SK-N-SH (cell line): Measurements from ENCODE around the gene INTS11. TPM values are rescaled to one million over a fixed set of nuclear protein-coding genes. Genes with fewer than 3 reads are reported as not detected.

Experiments
- CTCF ChIA-PET: fragments of 300-600, 350-600 bp; formaldehyde crosslinking; extraction: SDS; loops from one replicate; lab custom pipeline; 2021; lab: Yijun Ruan, JAX
- POLR2A ChIA-PET: fragments of 350-600 bp; sonication (Branson Sonifier 250); formaldehyde crosslinking; extraction: SDS; loops from one replicate; lab custom pipeline; 2020; ENCODE audit warnings: antibody characterized with exemption, inconsistent platforms; lab: Yijun Ruan, JAX
- DNase-seq: peaks from one replicate; pipeline ENCODE4 v3.0.0; 2012
- H2AFZ ChIP-seq: fragments of 200-600 bp; sonication (generic); 2 replicates; pipeline ENCODE4 v1.8.1; 2016; ENCODE audit warnings: antibody characterized with exemption, mild to moderate bottlenecking, low read depth
- H3F3A ChIP-seq: fragments of 200-600 bp; sonication (generic); replicated peaks from 2 replicates; pipeline ENCODE3; 2016; ENCODE audit warnings: antibody characterized with exemption, mild to moderate bottlenecking; ENCODE audit not compliant: insufficient read depth
- H3K27ac ChIP-seq, 2 experiments: fragments of 200-500 bp in 1 of 2; fragments of 200-600 bp in 1 of 2; sonication (Bioruptor generic) in 1 of 2; sonication (generic), shearing (Covaris generic) in 1 of 2; 2 replicates each; pipeline versions ENCODE4 v1.5.1 to v1.6.1; 2014 to 2016; ENCODE audit warnings: low read depth in 2 of 2, inconsistent platforms in 1 of 2, low read length in 1 of 2, mild to moderate bottlenecking in 1 of 2, mixed read lengths in 1 of 2
- H3K27me3 ChIP-seq: fragments of 200-600 bp; sonication (generic), shearing (Covaris generic); 2 replicates; pipeline ENCODE4 v1.6.1; 2016; ENCODE audit warnings: mixed run types; ENCODE audit not compliant: insufficient read depth
- H3K36me3 ChIP-seq, 2 experiments: fragments of 200-500 bp in 1 of 2; fragments of 200-600 bp in 1 of 2; sonication (Bioruptor generic) in 1 of 2; sonication (generic) in 1 of 2; replicated peaks in 1 of 2; 2 replicates each; pipeline versions ENCODE3 to v1.5.1; 2014 to 2016; ENCODE audit warnings: low read length in 1 of 2, mild to moderate bottlenecking in 1 of 2; ENCODE audit not compliant: insufficient read depth in 2 of 2, control insufficient read depth in 1 of 2
- H3K4me1 ChIP-seq, 2 experiments: fragments of 200-500 bp in 1 of 2; fragments of 200-600 bp in 1 of 2; sonication (Bioruptor generic) in 1 of 2; sonication (generic), shearing (Covaris generic) in 1 of 2; 2 replicates each; pipeline versions ENCODE4 v1.5.1 to v1.6.1; 2014 to 2016; ENCODE audit warnings: low read depth in 1 of 2, low read length in 1 of 2, mixed run types in 1 of 2; ENCODE audit not compliant: insufficient read depth in 2 of 2, control insufficient read depth in 1 of 2
- H3K4me2 ChIP-seq: fragments of 200-600 bp; sonication (generic), shearing (Covaris generic); 2 replicates; pipeline ENCODE4 v1.6.1; 2017; ENCODE audit warnings: mixed run types
- H3K4me3 ChIP-seq, 2 experiments: fragments of 200-500 bp in 1 of 2; fragments of 200-600 bp in 1 of 2; sonication (Bioruptor generic) in 1 of 2; sonication (generic), shearing (Covaris generic) in 1 of 2; 2 replicates each; pipeline versions ENCODE4 v1.5.1 to v1.8.1; 2014 to 2016; ENCODE audit warnings: low read depth in 2 of 2, inconsistent platforms in 1 of 2, low read length in 1 of 2, mild to moderate bottlenecking in 1 of 2, mixed read lengths in 1 of 2, moderate library complexity in 1 of 2
- H3K79me2 ChIP-seq: fragments of 200-600 bp; sonication (generic); 2 replicates; pipeline ENCODE4 v1.8.1; 2017; ENCODE audit warnings: mild to moderate bottlenecking; ENCODE audit not compliant: insufficient read depth
- H3K9ac ChIP-seq: fragments of 200-600 bp; sonication (generic); 2 replicates; pipeline ENCODE4 v1.6.1; 2017; ENCODE audit warnings: mixed run types
- H3K9me2 ChIP-seq: fragments of 200-600 bp; sonication (generic); 2 replicates; pipeline ENCODE4 v1.6.1; 2017; ENCODE audit warnings: mixed run types
- H3K9me3 ChIP-seq: fragments of 200-600 bp; sonication (generic); 2 replicates; pipeline ENCODE4 v1.6.1; 2017; ENCODE audit warnings: mixed run types, mild to moderate bottlenecking, moderate library complexity
- H4K20me1 ChIP-seq: fragments of 200-600 bp; sonication (generic); 2 replicates; pipeline ENCODE4 v1.6.1; 2017; ENCODE audit warnings: mild to moderate bottlenecking, mixed run types; ENCODE audit not compliant: insufficient read depth
- CHD2 ChIP-seq: fragments of 150-350 bp; IDR thresholded peaks from 2 replicates; pipeline ENCODE4 v1.6.1; 2018; ENCODE audit warnings: low read length; ENCODE audit not compliant: partially characterized antibody
- CTCF ChIP-seq: fragments of 200-600 bp; sonication (generic); IDR thresholded peaks from 2 replicates; pipeline ENCODE4 v1.6.1; 2017; ENCODE audit warnings: antibody characterized with exemption, mild to moderate bottlenecking, moderate library complexity
- EP300 ChIP-seq, 2 experiments: IDR thresholded peaks; 2 replicates each; pipeline versions ENCODE4 v1.4.0 to v1.6.1; 2012; ENCODE audit warnings: borderline replicate concordance in 1 of 2, low read depth in 1 of 2, low read length in 1 of 2
- EZH2phosphoT487 ChIP-seq: fragments of 200-600 bp; sonication (generic); IDR thresholded peaks from 2 replicates; pipeline ENCODE4 v1.6.1; 2017; ENCODE audit warnings: low read depth, mixed run types, mild to moderate bottlenecking, antibody characterized with exemption, moderate library complexity, borderline replicate concordance
- FOXJ3 ChIP-seq: sonication (generic); formaldehyde crosslinking; IDR thresholded peaks from 2 replicates; pipeline ENCODE4 v1.5.1; 2020; ENCODE audit warnings: mild to moderate bottlenecking, missing genetic modification reagents
- FOXM1 ChIP-seq: IDR thresholded peaks from 2 replicates; pipeline ENCODE4 v1.4.0; 2012; ENCODE audit warnings: low read depth, mild to moderate bottlenecking
- JUND ChIP-seq: IDR thresholded peaks from 2 replicates; pipeline ENCODE4 v1.4.0; 2012
- MXI1 ChIP-seq: IDR thresholded peaks from 2 replicates; pipeline ENCODE4 v1.6.1; 2012; ENCODE audit warnings: mild to moderate bottlenecking, low read depth, low read length, improper control_type of control experiment
- NRF1 ChIP-seq: IDR thresholded peaks from 2 replicates; pipeline ENCODE4 v1.6.1; 2012; ENCODE audit warnings: low read depth, mild to moderate bottlenecking, low read length
- POLR2AphosphoS5 ChIP-seq: IDR thresholded peaks from 2 replicates; pipeline ENCODE4 v1.6.1; 2012; ENCODE audit warnings: low read depth, low read length
- RAD21 ChIP-seq: IDR thresholded peaks from 2 replicates; pipeline ENCODE4 v1.6.1; 2012; ENCODE audit warnings: mild to moderate bottlenecking, low read length
- RCOR1 ChIP-seq: fragments of 150-350 bp; IDR thresholded peaks from 2 replicates; pipeline ENCODE4 v1.6.1; 2017; ENCODE audit warnings: antibody characterized with exemption, low read length
- RFX5 ChIP-seq: IDR thresholded peaks from 2 replicates; pipeline ENCODE4 v1.6.1; 2012; ENCODE audit warnings: mild to moderate bottlenecking, improper control_type of control experiment, low read length
- RXRA ChIP-seq: IDR thresholded peaks from 2 replicates; pipeline ENCODE4 v1.4.0; 2012; ENCODE audit warnings: low read depth, mild to moderate bottlenecking, borderline replicate concordance
- SIN3A ChIP-seq: IDR thresholded peaks from 2 replicates; pipeline ENCODE4 v1.6.1; 2012; ENCODE audit warnings: low read depth, mild to moderate bottlenecking, low read length, moderate library complexity, borderline replicate concordance
- TCF12 ChIP-seq: IDR thresholded peaks from 2 replicates; pipeline ENCODE4 v1.4.0; 2012
- USF2 ChIP-seq: fragments of 150-350 bp; IDR thresholded peaks from 2 replicates; pipeline ENCODE4 v1.6.1; 2017; ENCODE audit warnings: antibody characterized with exemption, low read length, low read depth, borderline replicate concordance
- WGBS: methylation state at CpG from one replicate; pipeline ENCODE4 v1.1.6; 2017; ENCODE audit warnings: low lambda C conversion rate; 5-methylcytosine and 5-hydroxymethylcytosine counted together
- polyA plus RNA-seq, 3 experiments: library from polyadenylated mRNA; depleted of rRNA; stranded (reverse); fragments of >200 nt; gene quantifications; 2 replicates each; pipeline ENCODE4 v1.2.3, GENCODE V29; 2012

INTS11 gene
- polyA plus RNA-seq, 1 of the 3 experiments (the other 2 are of a cell fraction), result 137 TPM

- no peak for TF ChIP-seq RFX5
Observed at GRCh38 chr1:1307261-1307922, 17.1 kb downstream of the INTS11 start (continued).

DNA sequence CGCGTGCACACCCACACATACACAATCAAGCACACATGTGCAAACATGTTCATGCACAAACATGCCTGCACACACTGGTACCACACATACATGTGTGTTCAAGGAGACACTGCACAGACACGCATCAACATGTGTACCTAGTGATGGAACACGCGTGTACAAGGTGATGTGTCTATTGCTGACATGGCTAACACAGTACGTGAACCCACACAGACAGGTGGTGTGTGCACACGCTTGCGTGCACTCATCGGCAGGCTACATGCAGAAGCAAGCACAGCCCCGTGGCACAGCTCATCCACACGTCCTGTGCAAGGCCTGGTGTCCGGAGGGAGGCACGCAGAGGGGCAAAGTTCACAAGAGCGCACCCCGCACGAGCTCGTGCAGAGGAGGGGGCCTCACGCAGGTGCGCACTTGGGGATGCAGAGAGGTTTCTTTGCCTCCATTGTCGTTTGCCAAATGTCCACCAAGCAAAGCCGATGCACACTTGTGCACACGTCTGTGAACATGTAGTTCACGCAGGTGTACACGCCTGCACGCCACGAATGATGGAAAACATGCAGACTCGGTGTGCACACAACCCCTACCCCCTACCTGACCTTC, 17.7 kb downstream of the INTS11 start:
- Histone ChIP-seq H2AFZ (no peak overlapping the region), H3K36me3 (peaks cover 0 to 18% of the 10 kb centered on the region in 2 experiments), H3K9me2 (no peaks in the 10 kb centered on the region), H3K27ac (peak overlapping the region in 1 of 2 experiments; percentile 97; a peak in 2 of 4 replicates), H3K79me2 (peaks cover 32% of the 10 kb centered on the region), H3K9me3 (no peaks in the 10 kb centered on the region), H4K20me1 (peaks cover 11% of the 10 kb centered on the region; the same call in 1 of the 2 replicates), H3F3A (no peaks in the 10 kb centered on the region), H3K9ac (peak overlapping the region; percentile 68; the same call in 1 of the 2 replicates), H3K27me3 (no peaks in the 10 kb centered on the region), H3K4me3 (peak overlapping the region; percentile 73 to 91), H3K4me1 (peaks cover 13 to 50% of the 10 kb centered on the region in 2 experiments; a peak in 2 of 4 replicates), H3K4me2 (peak overlapping the region; percentile 95)
- ChIA-PET POLR2A (no interaction called here), CTCF (interaction anchor here (0.5 kb wide), 1 partner anchor 92 kb away, joined by 3 read pairs; no protein-coding TSS in a partner anchor)
- no peak for DNase-seq
- WGBS, result 38% methylated on average over 7 of the region's 27 CpGs
- TF ChIP-seq CTCF (no peak), JUND (no peak), POLR2AphosphoS5 (no peak), USF2 (no peak), NRF1 (no peak), RAD21 (no peak), RXRA (no peak), CHD2 (no peak), EP300 (IDR thresholded peaks at IDR 0.05; ENCODE audit: borderline replicate concordance in 1 of 2, low read depth in 1 of 2, low read length in 1 of 2) (no peak), FOXM1 (no peak), FOXJ3 (no peak), SIN3A (no peak), EZH2phosphoT487 (no peak), TCF12 (no peak), RCOR1 (no peak), MXI1 (no peak)
